ENCODE results near the gene NABP1. TPM values are rescaled to one million over a fixed set of nuclear protein-coding genes. Genes with fewer than 3 reads are reported as not detected.

Gene NABP1
- total RNA-seq, 4 donors from 2014 or later, result 31.4 to 273 (median 211) TPM

DNA sequence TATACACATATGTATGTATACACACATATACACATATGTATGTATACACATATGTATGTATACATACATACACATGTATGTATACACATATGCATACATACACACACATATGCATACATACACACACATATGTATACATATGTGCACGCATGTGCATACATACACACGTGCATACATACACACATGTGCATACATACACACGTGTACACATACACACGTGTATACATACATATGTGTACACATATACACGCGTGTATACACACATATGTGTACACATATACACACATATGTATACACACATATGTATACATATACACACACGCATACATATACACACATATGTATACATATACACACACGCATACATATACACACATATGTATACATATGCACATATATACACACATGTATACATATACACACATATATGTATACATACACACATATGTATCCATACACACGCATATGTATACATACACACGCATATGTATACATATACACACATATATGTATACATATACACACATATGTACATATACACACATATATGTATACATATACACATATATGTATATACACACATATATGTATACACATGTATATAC, 21.5 kb downstream of the NABP1 start:
- TF ChIP-seq, protein P1, sequence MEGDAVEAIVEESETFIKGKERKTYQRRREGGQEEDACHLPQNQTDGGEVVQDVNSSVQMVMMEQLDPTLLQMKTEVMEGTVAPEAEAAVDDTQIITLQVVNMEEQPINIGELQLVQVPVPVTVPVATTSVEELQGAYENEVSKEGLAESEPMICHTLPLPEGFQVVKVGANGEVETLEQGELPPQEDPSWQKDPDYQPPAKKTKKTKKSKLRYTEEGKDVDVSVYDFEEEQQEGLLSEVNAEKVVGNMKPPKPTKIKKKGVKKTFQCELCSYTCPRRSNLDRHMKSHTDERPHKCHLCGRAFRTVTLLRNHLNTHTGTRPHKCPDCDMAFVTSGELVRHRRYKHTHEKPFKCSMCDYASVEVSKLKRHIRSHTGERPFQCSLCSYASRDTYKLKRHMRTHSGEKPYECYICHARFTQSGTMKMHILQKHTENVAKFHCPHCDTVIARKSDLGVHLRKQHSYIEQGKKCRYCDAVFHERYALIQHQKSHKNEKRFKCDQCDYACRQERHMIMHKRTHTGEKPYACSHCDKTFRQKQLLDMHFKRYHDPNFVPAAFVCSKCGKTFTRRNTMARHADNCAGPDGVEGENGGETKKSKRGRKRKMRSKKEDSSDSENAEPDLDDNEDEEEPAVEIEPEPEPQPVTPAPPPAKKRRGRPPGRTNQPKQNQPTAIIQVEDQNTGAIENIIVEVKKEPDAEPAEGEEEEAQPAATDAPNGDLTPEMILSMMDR (IDR thresholded peaks at IDR 0.05), result no peak
- no peak for TF ChIP-seq POLR2A (IDR thresholded peaks at IDR 0.05)
- H3K36me3 ChIP-seq, result no peaks in the 10 kb centered on the region
- H3K27me3 ChIP-seq, result no peaks in the 10 kb centered on the region
- H3K27ac ChIP-seq, result no peak overlapping the region
- no peaks in the 10 kb centered on the region for H3K9me3 ChIP-seq
- no peak overlapping the region for H3K4me3 ChIP-seq
- H3K4me1 ChIP-seq, result no peaks in the 10 kb centered on the region
- no peak for DNase-seq

DNA sequence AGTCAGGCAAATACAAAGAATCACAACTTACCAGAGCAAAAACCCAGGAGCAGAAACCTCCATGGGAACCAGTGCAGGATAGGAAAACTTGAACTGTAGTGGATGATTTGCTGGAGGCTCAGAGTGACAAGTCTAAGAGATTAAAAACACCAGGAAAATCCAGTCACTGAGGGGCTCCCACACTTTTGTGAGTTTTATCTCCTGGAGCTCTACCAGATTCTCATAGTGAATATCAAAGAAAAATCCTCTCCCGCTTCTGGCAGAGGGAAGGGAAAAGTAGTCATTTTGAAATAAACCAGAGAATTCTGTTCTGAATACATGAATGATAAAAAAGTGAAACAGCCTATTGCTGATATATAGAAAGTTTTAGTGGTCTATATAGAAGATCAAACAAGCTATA, 23.1 kb downstream of the NABP1 start:
- no peak for TF ChIP-seq POLR2A (IDR thresholded peaks at IDR 0.05)
- TF ChIP-seq, protein P1 (IDR thresholded peaks at IDR 0.05), result no peak
- Histone ChIP-seq H3K4me3 (no peak overlapping the region), H3K27ac (no peak overlapping the region), H3K36me3 (no peaks in the 10 kb centered on the region), H3K27me3 (no peaks in the 10 kb centered on the region), H3K4me1 (no peaks in the 10 kb centered on the region), H3K9me3 (no peaks in the 10 kb centered on the region)
- no peak for DNase-seq

DNA sequence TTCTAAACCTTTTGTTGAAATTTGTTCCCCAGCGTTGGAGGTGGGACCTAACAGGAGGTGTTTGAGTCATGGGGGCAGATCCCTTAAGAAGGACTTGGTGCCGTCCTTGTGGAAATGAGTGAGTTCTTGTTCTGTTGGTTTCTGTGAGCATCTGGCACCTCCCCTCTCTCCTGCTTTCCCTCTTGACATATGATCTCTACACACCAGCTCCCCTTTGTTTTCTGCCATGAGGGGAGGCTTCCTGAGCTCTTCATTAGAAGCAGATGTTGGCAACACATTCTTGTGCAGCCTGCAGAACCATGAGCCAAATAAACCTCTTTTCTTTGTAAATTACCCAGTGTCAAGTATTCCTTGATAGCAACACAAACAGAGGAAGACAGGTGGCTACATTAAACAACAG, 23.8 kb downstream of the NABP1 start:
- Histone ChIP-seq H3K27me3 (no peaks in the 10 kb centered on the region), H3K27ac (no peak overlapping the region), H3K9me3 (no peaks in the 10 kb centered on the region), H3K36me3 (no peaks in the 10 kb centered on the region), H3K4me3 (no peak overlapping the region), H3K4me1 (no peaks in the 10 kb centered on the region)
- TF ChIP-seq, protein P1 (IDR thresholded peaks at IDR 0.05), result no peak
- no peak for TF ChIP-seq POLR2A (IDR thresholded peaks at IDR 0.05)
- no peak for DNase-seq

DNA sequence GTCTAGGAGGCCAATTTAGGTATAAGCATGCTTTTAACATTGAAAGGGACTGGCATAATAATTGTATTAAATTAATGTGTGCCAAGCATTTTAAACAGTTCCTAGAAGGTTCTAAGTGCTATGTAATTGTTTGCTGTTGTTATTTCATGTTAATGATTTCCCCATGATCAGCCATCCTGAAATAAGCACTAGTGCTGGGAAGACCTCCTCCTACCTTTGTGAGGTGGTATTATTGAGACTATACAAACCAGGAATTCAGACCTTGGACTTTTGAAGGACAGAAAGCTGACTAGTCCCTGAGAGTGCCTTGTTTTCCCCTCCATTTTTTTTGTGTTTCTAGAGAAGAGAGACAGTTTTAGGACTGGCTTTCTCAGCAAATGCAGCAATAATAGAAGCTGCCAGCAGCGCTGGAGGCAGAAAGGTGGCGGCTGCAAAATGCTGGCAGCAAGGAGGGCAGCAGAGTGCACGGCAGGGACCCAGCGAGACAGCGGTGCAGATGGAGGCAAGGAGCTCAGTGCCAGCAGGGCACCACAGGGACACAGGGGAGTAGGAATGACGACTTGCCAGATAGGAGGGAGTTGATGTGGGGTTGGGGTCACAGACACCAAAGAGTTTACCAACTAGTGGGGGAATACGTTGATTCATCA, 25.3 kb downstream of the NABP1 start:
- no peaks in the 10 kb centered on the region for H3K4me1 ChIP-seq
- no peak for DNase-seq
- no peaks in the 10 kb centered on the region for H3K9me3 ChIP-seq
- no peak overlapping the region for H3K4me3 ChIP-seq
- H3K27ac ChIP-seq, result no peak overlapping the region
- no peak for TF ChIP-seq POLR2A (IDR thresholded peaks at IDR 0.05)
- TF ChIP-seq, protein P1 (IDR thresholded peaks at IDR 0.05), result no peak
- no peaks in the 10 kb centered on the region for H3K27me3 ChIP-seq
- H3K36me3 ChIP-seq, result no peaks in the 10 kb centered on the region

DNA sequence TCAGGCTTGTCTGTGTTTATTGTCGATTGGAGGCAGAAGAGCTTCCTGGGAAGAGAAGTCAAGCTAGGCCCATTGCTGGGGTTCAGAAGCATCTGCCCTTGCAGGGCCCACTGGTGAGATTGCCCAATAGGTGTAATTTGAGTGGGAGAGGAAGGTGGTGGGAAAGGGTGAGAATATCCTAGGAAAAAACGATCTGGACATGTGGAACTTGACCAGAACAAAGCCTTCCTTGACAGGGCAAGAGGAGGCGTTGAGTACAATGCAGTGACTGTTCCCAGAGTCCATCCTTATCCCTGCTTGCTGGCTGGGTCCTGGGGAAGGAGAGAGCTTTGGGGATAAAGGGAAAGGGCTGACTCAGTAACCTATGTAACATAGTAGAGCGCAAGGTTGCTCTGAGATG, 27.1 kb downstream of the NABP1 start:
- no peak for DNase-seq
- no peaks in the 10 kb centered on the region for H3K27me3 ChIP-seq
- TF ChIP-seq, protein P1 (IDR thresholded peaks at IDR 0.05), result no peak
- no peak for TF ChIP-seq POLR2A (IDR thresholded peaks at IDR 0.05)
- no peak overlapping the region for H3K27ac ChIP-seq
- no peak overlapping the region for H3K4me3 ChIP-seq
- no peaks in the 10 kb centered on the region for H3K9me3 ChIP-seq
- no peaks in the 10 kb centered on the region for H3K36me3 ChIP-seq
- H3K4me1 ChIP-seq, result no peaks in the 10 kb centered on the region

Measured in Peyer's patch (tissue), 4 donors.